Fibroblast of pulmonary artery (primary cell): Measurements from ENCODE around the gene NXPH4.

Experiments used
- DNase-seq: peaks from one replicate; pipeline ENCODE4 v3.0.0-alpha.2; 2010; ENCODE audit warnings: low read depth
- H3K4me3 ChIP-seq: replicated peaks from 2 replicates; pipeline ENCODE4 v1.5.1; 2011; ENCODE audit warnings: low read depth, mild to moderate bottlenecking, control low read depth, low read length, moderate library complexity
- CTCF ChIP-seq: IDR thresholded peaks from 2 replicates; pipeline ENCODE4 v1.5.1; 2011; ENCODE audit warnings: mild to moderate bottlenecking, control low read depth, low read length, inconsistent platforms; ENCODE audit errors: missing control alignments

NXPH4 gene

DNA sequence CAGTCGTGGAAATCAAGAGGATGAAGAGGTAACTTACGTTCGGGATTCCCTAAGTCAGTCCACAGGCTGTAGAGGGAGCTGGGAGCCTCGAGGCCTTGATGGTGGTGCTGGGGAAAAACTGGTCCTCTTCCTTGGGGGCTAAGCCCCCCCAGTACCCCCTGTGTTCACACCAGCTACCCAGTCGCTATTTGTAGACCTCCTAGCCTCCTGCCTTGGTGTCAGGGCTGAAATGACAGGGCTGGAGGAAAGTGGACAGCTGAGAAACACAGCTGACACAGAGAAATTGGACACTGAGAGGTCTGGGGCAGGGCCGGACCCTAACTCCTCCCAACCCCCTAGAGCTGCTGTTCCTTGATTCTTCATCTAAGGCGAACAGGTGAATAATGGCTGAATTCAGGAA is 34.4 kb downstream of the NXPH4 start, which contains the start of gene STAC3:
TSS of gene STAC3 (minus strand) at position 232 of the 400 bp plus-strand sequence. CDS start 1,551 bp downstream, outside the sequence.
- DNase-seq = no peak
- no peak for TF ChIP-seq CTCF
- H3K4me3 ChIP-seq = no peak within 1 kb of the TSS

DNA sequence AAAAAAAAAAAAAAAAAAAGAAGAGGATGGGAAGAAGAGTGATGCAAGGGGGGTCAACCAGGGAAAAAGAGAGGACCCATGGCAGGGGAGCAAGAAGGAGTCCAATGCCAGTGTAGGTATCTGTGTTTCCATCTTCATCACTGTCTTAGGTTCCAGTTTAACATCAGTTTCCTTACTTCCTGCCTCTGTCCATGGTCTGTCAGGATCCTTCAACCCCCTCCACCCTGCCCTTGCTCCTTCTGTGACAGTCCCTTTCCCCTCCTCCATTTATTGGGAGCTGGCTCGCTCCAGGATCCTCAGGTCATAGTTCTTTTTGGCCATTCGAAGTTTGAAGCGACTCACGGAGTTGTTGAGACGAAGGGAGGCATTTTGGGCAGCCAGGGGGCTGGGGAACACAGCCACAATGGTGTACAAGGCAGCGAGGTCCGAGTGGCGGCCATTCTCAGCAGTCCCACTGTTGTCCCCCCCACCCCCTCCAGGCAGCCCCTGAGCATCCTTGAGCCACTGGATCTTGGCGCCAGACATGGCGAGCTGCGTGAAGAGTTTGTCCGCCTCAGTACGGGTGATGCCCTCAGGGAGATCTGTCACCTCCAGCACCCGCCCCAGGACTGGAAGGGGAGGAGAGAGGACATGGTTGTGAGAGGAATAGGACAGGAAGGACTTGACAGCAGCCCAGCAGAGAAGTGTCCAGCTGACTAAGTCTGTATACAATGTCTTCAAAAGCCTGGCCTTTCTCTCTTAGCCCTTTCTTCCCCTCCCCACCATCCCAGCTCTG is 38.1 kb downstream of the NXPH4 start:
- no peak for DNase-seq
- no peak overlapping the region for H3K4me3 ChIP-seq
- no peak for TF ChIP-seq CTCF

GRCh38 chr12:57255916-57256315 is 39.3 kb downstream of the NXPH4 start:
- no peak for DNase-seq
- no peak for TF ChIP-seq CTCF
- no peak overlapping the region for H3K4me3 ChIP-seq

- DNase-seq = peak; percentile 78
- TF ChIP-seq CTCF = no peak
- H3K4me3 ChIP-seq = no peak overlapping the region
Observed at GRCh38 chr12:57258977-57259970, 42.7 kb downstream of the NXPH4 start.

DNA sequence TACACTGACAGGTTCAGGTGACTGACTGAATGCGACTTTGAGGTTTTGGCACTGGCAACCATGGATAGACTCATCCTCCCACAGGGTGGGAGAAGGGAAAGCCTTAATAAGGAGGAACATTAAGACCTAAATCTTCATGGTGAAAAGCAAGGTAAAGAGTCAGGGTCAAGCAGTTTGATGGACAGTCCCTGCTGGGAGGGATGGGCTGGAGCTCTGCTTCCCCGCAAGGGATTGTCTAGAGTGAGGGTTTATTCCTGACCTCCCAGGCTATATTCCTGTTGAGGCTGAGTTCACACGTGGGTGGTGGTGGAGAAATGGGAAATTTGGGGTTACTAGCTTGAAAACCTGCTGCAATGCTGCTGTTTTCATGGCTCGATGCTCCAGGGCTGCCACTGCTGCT is 43.8 kb downstream of the NXPH4 start:
- H3K4me3 ChIP-seq = no peak overlapping the region
- TF ChIP-seq CTCF = no peak
- DNase-seq = no peak

GRCh38 chr12:57261428-57261865 is 44.9 kb downstream of the NXPH4 start:
- DNase-seq = no peak
- TF ChIP-seq CTCF = no peak
- no peak overlapping the region for H3K4me3 ChIP-seq
